Stimulated activated CD4-positive, alpha-beta T cell treated with anti-CD3 and anti-CD28 coated beads, Interleukin-1b, Interleukin-23, amount 100 ng/mL, for 48 hours (primary cell): ENCODE results near the gene ABCA13.
"Not testable (repeated sequence)": the region's sequence is repeated elsewhere in the genome, so short reads cannot be mapped to it uniquely, and the experiment has no call there.

Source experiments
- DNase-seq: peaks from one replicate; pipeline ENCODE4 v3.0.0-alpha.2; 2020

Gene ABCA13

GRCh38 chr7:48173756-48174382, 2.6 kb downstream of the ABCA13 start:
- no peak for DNase-seq

GRCh38 chr7:48175019-48175418, 3.8 kb downstream of the ABCA13 start:
- no peak for DNase-seq

GRCh38 chr7:48176356-48176893, 5.2 kb downstream of the ABCA13 start:
- DNase-seq: no peak

GRCh38 chr7:48177271-48177670, 6.0 kb downstream of the ABCA13 start:
- no peak for DNase-seq

- DNase-seq: no peak
These were observed 8.3 kb downstream of the ABCA13 start for GRCh38 chr7:48179496-48180030.

- no peak for DNase-seq
These were observed 9.7 kb downstream of the ABCA13 start for GRCh38 chr7:48180981-48181380.

GRCh38 chr7:48182718-48183369, 11.6 kb downstream of the ABCA13 start:
- DNase-seq: no peak

- no peak for DNase-seq
These were observed 12.1 kb downstream of the ABCA13 start for GRCh38 chr7:48183370-48183743.

GRCh38 chr7:48183965-48184364, 12.7 kb downstream of the ABCA13 start:
- no peak for DNase-seq

GRCh38 chr7:48188776-48189520, 17.7 kb downstream of the ABCA13 start:
- no peak for DNase-seq

- DNase-seq: no peak
These were observed 21.7 kb downstream of the ABCA13 start for GRCh38 chr7:48192996-48193395.

GRCh38 chr7:48193421-48193820, 22.2 kb downstream of the ABCA13 start:
- no peak for DNase-seq

GRCh38 chr7:48200946-48201589, 29.8 kb downstream of the ABCA13 start:
- DNase-seq: not testable (repeated sequence)

GRCh38 chr7:48202916-48203315, 31.7 kb downstream of the ABCA13 start:
- DNase-seq: not testable (repeated sequence)

GRCh38 chr7:48207155-48207675, 36.0 kb downstream of the ABCA13 start:
- no peak for DNase-seq

- DNase-seq: no peak
These were observed 37.8 kb downstream of the ABCA13 start for GRCh38 chr7:48209004-48209600.

- DNase-seq: no peak
These were observed 42.0 kb downstream of the ABCA13 start for GRCh38 chr7:48213226-48213625.

- no peak for DNase-seq
These were observed 46.0 kb downstream of the ABCA13 start for GRCh38 chr7:48217266-48217665.

- DNase-seq: no peak
These were observed 46.5 kb downstream of the ABCA13 start for GRCh38 chr7:48217753-48218152.

GRCh38 chr7:48224042-48224441, 52.8 kb downstream of the ABCA13 start:
- DNase-seq: no peak

- DNase-seq: no peak
These were observed 53.8 kb downstream of the ABCA13 start for GRCh38 chr7:48225101-48225500.

- no peak for DNase-seq
These were observed 66.1 kb downstream of the ABCA13 start for GRCh38 chr7:48237354-48237753.
